C4-2B (cell line): ENCODE results near the gene HES1.
"Not testable (repeated sequence)": the region's sequence is repeated elsewhere in the genome, so short reads cannot be mapped to it uniquely, and the experiment has no call there.

Experiments
- H3K27ac ChIP-seq: fragments of 450-650 bp; 2 replicates; pipeline ENCODE4 v1.5.1; 2017
- ZFX ChIP-seq: fragments of 450-650 bp; IDR thresholded peaks from 2 replicates; pipeline ENCODE4 v1.6.1; 2017
- TF ChIP-seq, protein P1 (sequence below): fragments of 450-650 bp; conservative IDR thresholded peaks from 2 replicates; pipeline ENCODE4 v1.5.1; 2017; ENCODE audit warnings: mild to moderate bottlenecking

HES1 gene

DNA sequence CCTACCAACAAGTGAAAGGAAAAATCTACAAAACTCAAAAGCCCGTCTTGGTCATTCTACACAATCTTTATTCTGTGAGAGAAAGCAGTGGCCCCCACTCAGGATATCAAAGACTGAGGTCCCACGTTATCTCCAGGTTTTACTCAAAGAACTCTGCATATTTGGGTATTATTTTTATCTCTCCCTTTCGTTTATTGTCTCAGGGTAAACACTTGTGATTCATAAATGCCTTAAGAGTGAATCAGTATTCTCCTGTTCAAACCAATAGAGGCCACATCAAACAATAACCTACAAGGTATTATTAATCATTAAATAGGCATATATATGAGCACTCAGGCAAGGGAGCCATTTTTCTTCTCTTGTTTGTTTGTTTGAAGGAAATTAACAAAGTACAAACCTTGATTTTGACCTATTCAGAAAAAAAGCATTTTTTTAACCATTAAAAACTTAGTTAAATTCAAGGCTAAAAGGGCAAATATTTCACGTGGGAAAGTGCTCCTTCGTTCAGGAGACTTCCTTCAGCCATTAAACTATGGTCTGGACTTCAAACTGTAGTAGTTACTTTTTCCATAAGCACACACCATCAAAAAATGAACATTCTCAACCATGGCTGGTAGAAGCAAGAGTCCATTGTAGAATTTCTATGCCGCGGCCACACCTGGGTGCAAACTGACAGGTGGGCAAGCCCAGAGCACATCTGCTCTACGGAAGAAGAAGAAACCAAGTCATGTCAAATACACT is 13.9 kb upstream of the HES1 start:
- no peak overlapping the region for H3K27ac ChIP-seq
- TF ChIP-seq, protein P1, sequence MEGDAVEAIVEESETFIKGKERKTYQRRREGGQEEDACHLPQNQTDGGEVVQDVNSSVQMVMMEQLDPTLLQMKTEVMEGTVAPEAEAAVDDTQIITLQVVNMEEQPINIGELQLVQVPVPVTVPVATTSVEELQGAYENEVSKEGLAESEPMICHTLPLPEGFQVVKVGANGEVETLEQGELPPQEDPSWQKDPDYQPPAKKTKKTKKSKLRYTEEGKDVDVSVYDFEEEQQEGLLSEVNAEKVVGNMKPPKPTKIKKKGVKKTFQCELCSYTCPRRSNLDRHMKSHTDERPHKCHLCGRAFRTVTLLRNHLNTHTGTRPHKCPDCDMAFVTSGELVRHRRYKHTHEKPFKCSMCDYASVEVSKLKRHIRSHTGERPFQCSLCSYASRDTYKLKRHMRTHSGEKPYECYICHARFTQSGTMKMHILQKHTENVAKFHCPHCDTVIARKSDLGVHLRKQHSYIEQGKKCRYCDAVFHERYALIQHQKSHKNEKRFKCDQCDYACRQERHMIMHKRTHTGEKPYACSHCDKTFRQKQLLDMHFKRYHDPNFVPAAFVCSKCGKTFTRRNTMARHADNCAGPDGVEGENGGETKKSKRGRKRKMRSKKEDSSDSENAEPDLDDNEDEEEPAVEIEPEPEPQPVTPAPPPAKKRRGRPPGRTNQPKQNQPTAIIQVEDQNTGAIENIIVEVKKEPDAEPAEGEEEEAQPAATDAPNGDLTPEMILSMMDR: no peak
- TF ChIP-seq ZFX: no peak

DNA sequence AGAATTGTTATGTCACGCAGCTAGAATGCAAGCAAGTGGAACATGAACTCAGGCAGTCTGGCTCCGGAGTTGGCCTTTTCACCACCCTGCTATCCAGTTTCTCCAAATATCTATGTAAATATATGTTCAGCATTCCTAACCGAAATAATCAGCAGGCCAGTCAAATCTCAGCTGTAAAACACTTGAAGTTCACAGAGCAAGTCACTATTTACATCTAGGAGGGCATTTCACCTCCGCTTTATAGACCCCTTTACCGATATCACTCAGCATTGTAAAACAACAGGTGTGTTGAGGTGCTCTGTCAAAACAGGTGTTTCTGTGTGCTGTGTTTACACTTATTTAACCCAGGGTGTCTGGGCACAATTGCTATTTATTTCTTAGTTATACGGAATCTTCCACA is 12.2 kb upstream of the HES1 start:
- H3K27ac ChIP-seq: no peak overlapping the region
- TF ChIP-seq, protein P1: no peak
- no peak for TF ChIP-seq ZFX

DNA sequence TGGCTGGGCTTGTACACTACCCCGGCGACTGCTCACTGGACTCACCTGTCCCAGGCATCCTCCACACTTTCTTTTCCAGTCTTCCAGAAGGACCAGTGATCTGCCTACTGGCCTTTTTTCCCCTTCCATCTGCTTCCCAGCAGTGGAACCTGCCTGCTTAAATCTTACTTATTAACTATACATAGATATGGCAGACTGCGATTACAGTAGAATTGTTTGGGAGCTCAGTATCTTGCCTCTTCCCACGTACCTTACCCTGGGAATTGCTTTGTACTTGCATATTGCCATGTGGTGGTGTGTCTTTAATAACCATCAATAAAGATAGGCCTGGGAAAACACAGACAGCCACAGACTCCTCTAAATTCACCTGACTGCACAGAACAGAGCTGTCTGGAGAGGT is 11.8 kb upstream of the HES1 start:
- H3K27ac ChIP-seq: no peak overlapping the region
- TF ChIP-seq, protein P1: no peak
- no peak for TF ChIP-seq ZFX

DNA sequence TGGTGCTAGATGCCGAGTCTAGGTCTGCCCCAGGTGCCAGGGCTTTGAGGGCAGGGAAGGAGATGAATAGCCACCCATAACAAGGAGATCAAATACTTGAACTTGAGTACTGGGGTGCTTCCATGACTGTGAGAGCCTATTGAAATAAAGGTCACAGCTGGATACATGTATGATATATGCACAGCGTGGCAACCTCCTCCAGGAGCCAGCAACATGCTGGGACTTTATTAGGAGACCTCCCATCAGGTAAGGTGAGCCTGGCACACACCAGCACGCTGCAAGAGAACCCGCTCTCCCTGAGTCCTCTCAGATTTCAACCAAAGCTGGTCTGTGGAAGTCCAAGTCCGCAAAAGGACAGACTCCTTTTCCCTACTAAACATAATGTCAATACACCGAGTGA is 10.5 kb upstream of the HES1 start:
- TF ChIP-seq ZFX: no peak
- TF ChIP-seq, protein P1: no peak
- no peak overlapping the region for H3K27ac ChIP-seq

DNA sequence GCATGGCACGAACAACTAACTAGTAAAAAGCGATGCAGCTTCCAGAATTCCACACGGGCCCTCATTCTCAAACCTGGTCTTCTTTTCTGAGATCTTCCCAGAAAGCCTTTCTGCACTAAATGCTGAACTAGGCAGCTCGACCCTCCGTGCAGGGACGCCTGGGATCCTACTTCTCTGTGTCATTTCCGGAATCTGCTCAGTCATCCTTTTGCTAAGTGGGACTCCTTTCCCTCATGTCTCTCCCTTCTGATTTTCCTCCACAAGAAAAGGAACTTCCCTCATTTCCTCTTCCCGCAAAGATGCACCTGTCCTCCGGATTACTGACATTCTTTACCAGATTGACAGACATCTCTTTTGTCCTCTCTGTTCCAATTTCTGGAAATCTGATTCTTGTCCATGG is 9.2 kb upstream of the HES1 start:
- TF ChIP-seq, protein P1: no peak
- TF ChIP-seq ZFX: no peak
- H3K27ac ChIP-seq: no peak overlapping the region

DNA sequence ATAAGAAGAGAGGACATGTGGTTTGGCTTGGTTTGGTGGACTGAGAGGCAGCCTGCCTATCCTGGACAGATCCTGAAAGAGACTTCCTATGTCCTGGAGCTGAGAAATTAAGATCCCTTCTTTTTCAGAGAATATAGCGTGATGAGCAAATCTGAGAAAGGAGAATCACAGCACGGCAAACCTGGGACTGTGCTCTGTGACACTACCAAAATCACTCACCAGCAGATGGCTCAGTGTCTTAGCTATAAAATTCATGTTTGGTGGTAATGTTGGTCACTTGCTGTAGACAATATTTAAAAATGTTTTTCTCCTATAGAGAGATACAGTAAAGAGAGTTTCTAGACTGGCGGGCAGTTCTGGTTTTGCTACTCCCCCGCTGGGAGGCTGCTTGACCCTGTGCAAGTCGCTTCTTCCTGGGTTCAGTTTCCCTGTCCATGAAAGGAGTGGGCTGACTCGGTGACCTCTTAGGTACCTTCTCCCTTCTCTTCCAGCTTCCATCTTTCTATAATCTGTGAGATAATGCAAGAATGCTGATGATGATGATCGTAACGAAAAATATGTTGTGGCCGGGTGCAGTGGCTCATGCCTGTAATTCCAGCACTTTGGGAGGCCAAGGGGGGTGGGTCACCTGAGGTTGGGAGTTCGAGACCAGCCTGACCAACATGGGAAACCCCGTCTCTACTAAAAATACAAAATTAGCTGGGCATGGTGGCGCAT is 7.6 kb upstream of the HES1 start:
- TF ChIP-seq, protein P1: no peak
- TF ChIP-seq ZFX: no peak
- H3K27ac ChIP-seq: no peak overlapping the region

DNA sequence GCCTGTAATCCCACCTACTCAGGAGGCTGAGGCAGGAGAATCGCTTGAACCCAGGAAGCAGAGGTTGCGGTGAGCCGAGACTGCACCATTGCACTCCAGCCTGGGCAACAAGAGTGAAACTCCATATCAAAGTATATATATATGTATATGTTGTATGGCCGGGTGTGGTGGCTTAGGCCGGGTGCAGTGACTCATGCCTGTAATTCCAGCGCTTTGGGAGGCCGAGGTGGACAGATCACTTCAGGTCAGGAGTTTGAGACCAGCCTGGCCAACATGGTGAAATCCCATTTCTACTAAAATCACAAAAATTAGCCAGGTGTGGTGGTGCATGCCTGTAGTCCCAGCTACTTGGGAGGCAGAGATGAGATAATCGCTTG is 7.0 kb upstream of the HES1 start:
- not testable (repeated sequence) for H3K27ac ChIP-seq
